CD8-positive, alpha-beta memory T cell (primary cell): Measurements from ENCODE around the gene MAP7. TPM values are rescaled to one million over a fixed set of nuclear protein-coding genes. Genes with fewer than 3 reads are reported as not detected.

Experiments used
- CTCF ChIA-PET: fragments of 350-600 bp; sonication (Branson Sonifier 250); formaldehyde crosslinking; loops from one replicate; lab custom pipeline; 2021; ENCODE audit warnings: antibody characterized with exemption; lab: Charles Lee
- POLR2A ChIA-PET: fragments of 350-600 bp; sonication (Branson Sonifier 250); formaldehyde crosslinking; loops from one replicate; lab custom pipeline; 2021; ENCODE audit warnings: antibody characterized with exemption; lab: Charles Lee
- DNase-seq, 5 donors: peaks; one replicate each; pipeline versions ENCODE4 v3.0.0 to v3.0.0-alpha.2; 2020 to 2022; ENCODE audit warnings: mixed read lengths in 1 of 5
- H3K27ac ChIP-seq: one replicate; pipeline ENCODE4 v1.7.0; 2013; ENCODE audit warnings: low read depth, mild to moderate bottlenecking, low read length, moderate library complexity
- H3K27me3 ChIP-seq: 2 replicates; pipeline ENCODE4 v1.7.0; 2013; ENCODE audit warnings: low read length, mild to moderate bottlenecking; ENCODE audit not compliant: insufficient read depth, poor library complexity, severe bottlenecking
- H3K36me3 ChIP-seq: 2 replicates; pipeline ENCODE4 v1.7.0; 2013; ENCODE audit warnings: mild to moderate bottlenecking, low read length, moderate library complexity; ENCODE audit not compliant: insufficient read depth
- H3K4me1 ChIP-seq: 2 replicates; pipeline ENCODE4 v1.7.0; 2013; ENCODE audit warnings: mild to moderate bottlenecking, low read length, moderate library complexity; ENCODE audit not compliant: insufficient read depth
- H3K4me3 ChIP-seq: 2 replicates; pipeline ENCODE4 v1.7.0; 2013; ENCODE audit warnings: mild to moderate bottlenecking, low read length
- H3K9me3 ChIP-seq: 2 replicates; pipeline ENCODE4 v1.7.0; 2013; ENCODE audit warnings: mild to moderate bottlenecking, low read length
- H3K27ac Mint-ChIP-seq, 8 donors: one replicate each; pipeline ENCODE4 v1.8.0; 2020 to 2021; ENCODE audit warnings: mixed read lengths in 8 of 8, mild to moderate bottlenecking in 6 of 8, inconsistent platforms in 3 of 8, moderate library complexity in 3 of 8
- H3K27me3 Mint-ChIP-seq, 2 donors: one replicate each; pipeline ENCODE4 v1.8.0; 2020 to 2021; ENCODE audit warnings: mixed read lengths in 2 of 2, mild to moderate bottlenecking in 1 of 2, moderate library complexity in 1 of 2
- H3K36me3 Mint-ChIP-seq, 3 donors: one replicate each; pipeline ENCODE4 v1.8.0; 2020 to 2021; ENCODE audit warnings: mixed read lengths in 3 of 3, inconsistent platforms in 1 of 3, mild to moderate bottlenecking in 1 of 3
- H3K4me1 Mint-ChIP-seq, 3 donors: one replicate each; pipeline ENCODE4 v1.8.0; 2020 to 2021; ENCODE audit warnings: mixed read lengths in 3 of 3, inconsistent platforms in 1 of 3, mild to moderate bottlenecking in 1 of 3
- H3K4me3 Mint-ChIP-seq, 7 donors: one replicate each; pipeline ENCODE4 v1.8.0; 2020 to 2021; ENCODE audit warnings: mixed read lengths in 7 of 7, mild to moderate bottlenecking in 6 of 7, moderate library complexity in 4 of 7, inconsistent platforms in 2 of 7
- H3K9me3 Mint-ChIP-seq, 5 donors: one replicate each; pipeline ENCODE4 v1.8.0; 2020 to 2022; ENCODE audit warnings: mixed read lengths in 5 of 5, mild to moderate bottlenecking in 3 of 5, moderate library complexity in 2 of 5, inconsistent platforms in 1 of 5
- polyA plus RNA-seq: library from polyadenylated mRNA; unstranded; fragments of 300-500 nt; fragmentation: Illumina TruSeq; gene quantifications from one replicate; pipeline ENCODE4 v1.2.3, GENCODE V29; 2021
- total RNA-seq, 2 experiments: library from RNA; stranded (reverse); gene quantifications; one replicate each; pipeline ENCODE4 v1.2.3, GENCODE V29; 2021

Gene MAP7
- total and polyA plus RNA-seq, 3 experiments from 2014 or later: 0.50 to 0.52 (median 0.51) TPM

DNA sequence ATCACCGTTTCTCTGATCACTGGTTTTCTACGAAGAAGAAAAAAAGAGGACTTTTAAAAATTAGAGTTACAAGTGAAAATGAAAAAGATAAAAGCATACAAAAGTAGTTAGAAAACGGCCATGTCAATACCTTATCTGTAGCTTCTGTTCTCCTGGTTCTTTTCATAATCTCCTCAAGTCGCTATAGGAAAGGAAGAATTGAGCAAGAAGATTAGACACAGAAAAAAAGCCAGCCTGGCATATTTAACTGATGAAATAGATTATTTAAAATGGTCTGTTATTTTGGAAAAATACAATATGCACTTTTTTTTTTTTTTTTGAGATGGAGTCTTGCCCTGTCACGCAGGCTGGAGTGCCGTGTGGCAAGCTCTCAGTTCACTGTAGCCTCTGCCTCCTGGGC, 190.4 kb downstream of the MAP7 start:
- H3K36me3 Mint-ChIP-seq: no peaks in the 10 kb centered on the region
- H3K27ac Mint-ChIP-seq: no peak overlapping the region
- DNase-seq: no peak
- no peaks in the 10 kb centered on the region for H3K4me1 ChIP-seq
- no peaks in the 10 kb centered on the region for H3K9me3 ChIP-seq
- ChIA-PET CTCF (no interaction called here), POLR2A (no interaction called here)
- no peaks in the 10 kb centered on the region for H3K4me1 Mint-ChIP-seq
- H3K36me3 ChIP-seq: no peaks in the 10 kb centered on the region
- no peak overlapping the region for H3K4me3 ChIP-seq
- no peaks in the 10 kb centered on the region for H3K27me3 ChIP-seq
- no peak overlapping the region for H3K4me3 Mint-ChIP-seq
- no peak overlapping the region for H3K27ac ChIP-seq
- H3K27me3 Mint-ChIP-seq: peaks cover 3 to 4% of the 10 kb centered on the region in 2 donors
- H3K9me3 Mint-ChIP-seq: no peaks in the 10 kb centered on the region

DNA sequence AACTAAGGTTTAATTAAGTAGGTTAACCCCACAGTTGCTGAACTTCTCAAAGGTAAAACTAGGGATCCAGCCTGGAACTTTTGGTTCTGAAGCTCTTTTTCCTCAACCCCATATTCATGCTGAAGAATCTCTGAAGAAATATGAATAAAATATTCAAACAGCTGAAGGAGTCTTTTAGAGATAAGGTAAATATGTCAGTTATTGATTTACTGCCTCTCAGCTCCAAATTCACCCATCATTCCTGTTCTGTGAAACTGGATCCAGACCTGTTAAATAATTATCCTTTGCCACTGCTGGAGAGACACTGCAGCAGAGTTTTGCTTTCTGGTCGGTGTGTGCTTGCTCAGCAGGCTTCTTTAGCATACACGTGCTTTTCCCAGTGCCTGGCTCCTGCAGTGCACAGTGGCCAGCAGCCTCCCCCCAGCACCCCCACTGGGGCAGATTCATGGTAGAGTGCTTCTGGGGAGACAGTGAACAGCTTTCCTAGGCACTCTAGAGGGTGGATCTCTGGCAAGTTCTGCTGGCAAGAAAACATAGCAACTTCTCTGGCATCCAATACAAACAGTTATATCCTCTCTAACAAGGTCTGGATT, 198.6 kb downstream of the MAP7 start:
- Mint-ChIP-seq H3K27me3 (peaks cover 4 to 33% of the 10 kb centered on the region in 2 donors), H3K4me3 (no peak overlapping the region), H3K27ac (no peak overlapping the region), H3K36me3 (peaks cover 0 to 2% (median 0%) of the 10 kb centered on the region in 3 donors), H3K9me3 (no peaks in the 10 kb centered on the region), H3K4me1 (no peaks in the 10 kb centered on the region)
- no peaks in the 10 kb centered on the region for H3K27me3 ChIP-seq
- no peak for DNase-seq
- ChIA-PET POLR2A (no interaction called here), CTCF (interaction anchor here (0.6 to 1.3 kb wide), 2 partner anchors 9 to 13 kb away, joined by 3 to 4 read pairs; no protein-coding TSS in a partner anchor)
- H3K27ac ChIP-seq: no peak overlapping the region
- no peaks in the 10 kb centered on the region for H3K4me1 ChIP-seq
- H3K9me3 ChIP-seq: no peaks in the 10 kb centered on the region
- H3K4me3 ChIP-seq: no peak overlapping the region
- H3K36me3 ChIP-seq: no peaks in the 10 kb centered on the region

GRCh38 chr6:136350914-136351313, 199.3 kb downstream of the MAP7 start:
- no peaks in the 10 kb centered on the region for H3K9me3 Mint-ChIP-seq
- no peaks in the 10 kb centered on the region for H3K36me3 ChIP-seq
- POLR2A ChIA-PET: no interaction called here

DNA sequence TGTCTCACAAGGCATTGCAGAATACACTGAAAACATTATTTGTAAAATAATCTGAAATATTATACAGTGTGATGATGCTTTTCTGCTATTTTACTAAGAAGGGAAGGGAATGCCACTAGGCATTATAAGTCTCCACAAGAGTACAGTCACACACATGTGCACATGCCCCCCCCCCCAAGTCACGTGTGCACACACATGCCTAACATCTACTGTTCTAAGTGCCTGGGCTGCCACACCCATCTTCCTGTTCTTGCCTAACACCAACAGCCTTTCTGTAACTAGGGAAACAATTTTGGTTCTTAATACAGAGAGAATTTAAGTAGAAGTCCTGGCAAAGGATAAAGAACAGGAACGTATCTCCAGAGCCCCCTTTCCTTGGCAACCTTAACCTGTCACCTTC, 202.4 kb downstream of the MAP7 start:
- H3K36me3 ChIP-seq: no peaks in the 10 kb centered on the region
- ChIA-PET CTCF (no interaction called here), POLR2A (no interaction called here)

More at GRCh38 chr6:136350914-136351313, 199.3 kb downstream of the MAP7 start:
- Histone ChIP-seq H3K4me1 (no peaks in the 10 kb centered on the region), H3K4me3 (no peak overlapping the region), H3K27ac (no peak overlapping the region), H3K9me3 (no peaks in the 10 kb centered on the region), H3K27me3 (no peaks in the 10 kb centered on the region)
- H3K4me1 Mint-ChIP-seq: no peaks in the 10 kb centered on the region
- H3K27ac Mint-ChIP-seq: no peak overlapping the region
- CTCF ChIA-PET: interaction anchor here (1.3 to 1.4 kb wide), 2 partner anchors 8 to 14 kb away, joined by 3 to 4 read pairs; no protein-coding TSS in a partner anchor
- DNase-seq: no peak
- no peak overlapping the region for H3K4me3 Mint-ChIP-seq
- H3K36me3 Mint-ChIP-seq: peaks cover 0 to 2% (median 0%) of the 10 kb centered on the region in 3 donors
- H3K27me3 Mint-ChIP-seq: peaks cover 4 to 33% of the 10 kb centered on the region in 2 donors

DNA sequence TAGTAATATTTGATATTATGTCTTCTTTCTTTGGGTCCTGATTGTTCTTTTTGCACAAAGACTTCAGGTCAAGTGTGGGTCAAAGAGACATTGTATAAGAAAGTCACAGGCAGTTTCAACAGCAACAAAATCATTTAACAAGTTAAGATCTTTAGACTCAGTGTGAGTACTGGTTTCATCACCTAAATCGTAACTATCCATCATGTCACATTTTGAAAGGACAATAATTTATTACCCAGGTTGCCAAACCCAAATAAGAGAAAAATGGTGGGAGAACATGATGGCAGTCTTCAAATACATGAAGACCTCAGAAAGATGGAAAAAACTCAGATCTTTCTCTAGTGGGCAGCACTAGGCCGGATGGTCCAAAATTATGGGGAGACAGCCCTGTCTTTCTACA, 205.1 kb downstream of the MAP7 start:
- CTCF ChIA-PET: no interaction called here
- Mint-ChIP-seq H3K36me3 (peaks cover 0 to 2% (median 0%) of the 10 kb centered on the region in 3 donors), H3K4me1 (no peaks in the 10 kb centered on the region), H3K9me3 (no peaks in the 10 kb centered on the region), H3K4me3 (no peak overlapping the region), H3K27ac (no peak overlapping the region), H3K27me3 (peaks cover 5 to 12% of the 10 kb centered on the region in 2 donors)
- Histone ChIP-seq H3K27ac (no peak overlapping the region), H3K4me1 (no peaks in the 10 kb centered on the region), H3K9me3 (no peaks in the 10 kb centered on the region), H3K36me3 (no peaks in the 10 kb centered on the region), H3K27me3 (no peaks in the 10 kb centered on the region), H3K4me3 (no peak overlapping the region)
- POLR2A ChIA-PET: no interaction called here
- DNase-seq: no peak

More for the DNA sequence above, 202.4 kb downstream of the MAP7 start:
- no peak for DNase-seq
- no peak overlapping the region for H3K27ac ChIP-seq
- Mint-ChIP-seq H3K4me3 (no peak overlapping the region), H3K27ac (no peak overlapping the region), H3K4me1 (no peaks in the 10 kb centered on the region), H3K9me3 (no peaks in the 10 kb centered on the region), H3K27me3 (peaks cover 4 to 26% of the 10 kb centered on the region in 2 donors), H3K36me3 (peaks cover 0 to 2% (median 0%) of the 10 kb centered on the region in 3 donors)
- no peak overlapping the region for H3K4me3 ChIP-seq
- H3K4me1 ChIP-seq: no peaks in the 10 kb centered on the region
- no peaks in the 10 kb centered on the region for H3K27me3 ChIP-seq
- H3K9me3 ChIP-seq: no peaks in the 10 kb centered on the region

DNA sequence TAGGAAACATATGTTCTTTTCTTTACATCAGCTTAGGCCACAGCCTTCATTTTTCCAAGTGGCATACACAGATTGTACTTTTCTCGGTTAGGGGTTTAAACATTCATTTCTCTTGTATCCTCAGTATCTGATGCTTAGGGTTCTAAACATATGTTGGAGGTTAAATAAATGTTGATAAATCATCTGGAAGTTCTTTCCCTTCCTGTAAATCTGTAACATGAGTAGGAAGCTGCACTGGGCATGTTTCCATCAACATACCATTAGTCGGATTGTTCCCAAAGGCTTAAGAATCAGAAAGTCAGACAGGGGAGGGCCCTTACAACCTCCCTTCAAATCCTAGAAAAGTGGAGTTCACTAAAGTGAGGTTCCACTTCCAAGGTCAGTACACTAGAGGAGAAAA, 205.8 kb downstream of the MAP7 start:
- CTCF ChIA-PET: interaction anchor here (0.8 kb wide), 1 partner anchor 448 kb away, joined by 3 read pairs; the partner anchor contains the start of gene MAP3K5
- Mint-ChIP-seq H3K27me3 (peaks cover 3 to 5% of the 10 kb centered on the region in 2 donors), H3K4me3 (no peak overlapping the region), H3K4me1 (no peaks in the 10 kb centered on the region), H3K9me3 (no peaks in the 10 kb centered on the region), H3K27ac (no peak overlapping the region), H3K36me3 (peaks cover 0 to 2% (median 0%) of the 10 kb centered on the region in 3 donors)
- POLR2A ChIA-PET: no interaction called here
- no peak overlapping the region for H3K4me3 ChIP-seq
- no peak for DNase-seq
- H3K9me3 ChIP-seq: no peaks in the 10 kb centered on the region
- no peaks in the 10 kb centered on the region for H3K4me1 ChIP-seq
- no peaks in the 10 kb centered on the region for H3K36me3 ChIP-seq
- H3K27me3 ChIP-seq: no peaks in the 10 kb centered on the region
- H3K27ac ChIP-seq: no peak overlapping the region

GRCh38 chr6:136343700-136344099, 206.5 kb downstream of the MAP7 start:
- CTCF ChIA-PET: interaction anchor here (0.8 to 1.3 kb wide), 2 partner anchors 8 to 449 kb away, joined by 3 to 4 read pairs; partner anchors contain the start of gene MAP3K5
- POLR2A ChIA-PET: no interaction called here
- Histone ChIP-seq H3K27ac (no peak overlapping the region), H3K4me3 (no peak overlapping the region), H3K4me1 (no peaks in the 10 kb centered on the region), H3K27me3 (no peaks in the 10 kb centered on the region), H3K9me3 (no peaks in the 10 kb centered on the region), H3K36me3 (no peaks in the 10 kb centered on the region)
- no peak for DNase-seq
- H3K27ac Mint-ChIP-seq: no peak overlapping the region
- H3K4me3 Mint-ChIP-seq: no peak overlapping the region
- no peaks in the 10 kb centered on the region for H3K4me1 Mint-ChIP-seq
- no peaks in the 10 kb centered on the region for H3K36me3 Mint-ChIP-seq
- no peaks in the 10 kb centered on the region for H3K9me3 Mint-ChIP-seq
- peaks cover 2 to 4% of the 10 kb centered on the region in 2 donors for H3K27me3 Mint-ChIP-seq

DNA sequence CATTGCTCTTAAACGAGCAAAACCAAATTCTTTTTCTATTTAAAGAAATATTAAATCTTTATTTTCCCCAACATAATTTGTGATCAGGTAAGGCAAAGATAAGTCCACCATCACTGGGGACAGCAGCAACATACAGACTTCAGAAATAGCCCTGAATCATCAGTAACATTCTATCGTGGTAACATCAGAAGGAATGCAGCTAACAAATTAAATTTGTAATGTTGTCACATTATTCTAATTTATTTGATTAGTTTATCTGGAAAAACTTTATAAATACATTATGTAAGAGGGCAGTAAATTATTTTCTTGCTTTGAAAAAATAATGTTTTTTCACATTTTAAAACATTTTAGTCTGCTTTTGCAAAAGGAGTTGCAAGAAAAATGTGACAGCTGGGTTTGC, 206.9 kb downstream of the MAP7 start:
- H3K27me3 Mint-ChIP-seq: peaks cover 2 to 4% of the 10 kb centered on the region in 2 donors
- no peaks in the 10 kb centered on the region for H3K36me3 Mint-ChIP-seq
- CTCF ChIA-PET: interaction anchor here (1.3 kb wide), 1 partner anchor 8 kb away, joined by 4 read pairs; no protein-coding TSS in a partner anchor

More for the DNA sequence above, 206.9 kb downstream of the MAP7 start:
- Histone ChIP-seq H3K9me3 (no peaks in the 10 kb centered on the region), H3K4me3 (no peak overlapping the region), H3K4me1 (no peaks in the 10 kb centered on the region), H3K27me3 (no peaks in the 10 kb centered on the region), H3K36me3 (no peaks in the 10 kb centered on the region), H3K27ac (no peak overlapping the region)
- POLR2A ChIA-PET: no interaction called here
- H3K4me1 Mint-ChIP-seq: no peaks in the 10 kb centered on the region
- DNase-seq: no peak
- no peak overlapping the region for H3K27ac Mint-ChIP-seq
- H3K9me3 Mint-ChIP-seq: no peaks in the 10 kb centered on the region
- H3K4me3 Mint-ChIP-seq: no peak overlapping the region
